ENCODE results near the gene NAPEPLD. TPM values are rescaled to one million over a fixed set of nuclear protein-coding genes. Genes with fewer than 3 reads are reported as not detected.

Gene NAPEPLD
- total RNA-seq: 2.4 and 6.0 TPM in 2 replicates

DNA sequence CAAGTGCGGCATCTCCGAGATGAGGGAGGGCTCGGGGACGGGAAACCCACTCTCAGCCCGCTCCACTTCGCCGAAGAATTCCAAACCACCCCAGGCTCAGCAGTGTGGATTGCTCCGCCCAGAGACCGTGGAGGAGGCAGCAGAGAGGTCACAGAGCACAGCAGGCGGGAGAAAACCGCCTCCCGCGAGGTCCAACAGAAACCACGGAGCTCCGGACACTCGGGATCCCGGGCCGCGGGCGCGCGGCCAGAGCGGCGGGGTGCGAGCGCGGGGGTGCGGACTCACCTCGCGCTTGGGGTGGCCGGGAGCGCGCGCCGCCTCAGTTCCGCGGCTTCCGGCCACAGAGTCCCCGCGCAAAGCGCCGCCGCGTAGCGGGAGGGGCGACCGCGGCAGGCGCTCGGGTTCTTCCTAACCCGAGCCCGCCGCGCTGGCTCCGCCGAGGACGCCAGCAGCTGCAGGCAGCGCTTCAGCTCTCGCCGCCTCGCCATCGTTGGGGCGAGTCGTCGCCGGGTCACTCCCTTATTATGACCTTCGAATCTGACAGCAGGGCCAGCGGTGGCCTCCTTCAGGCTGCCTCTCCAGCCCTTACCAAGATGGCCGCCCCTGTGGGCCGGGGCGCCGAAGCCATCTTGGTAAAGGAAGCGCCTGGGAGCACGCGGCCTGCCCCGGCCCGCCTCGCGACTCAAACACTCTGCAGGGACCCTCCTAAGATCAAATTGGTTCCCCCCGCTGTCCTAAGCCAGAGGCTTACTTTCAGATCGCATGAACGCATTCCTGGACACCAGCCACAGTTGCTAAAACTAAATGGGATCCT is at the start of gene NAPEPLD:
TSS of gene NAPEPLD (minus strand) at position 106 of the 814 bp plus-strand sequence. CDS start 20,323 bp downstream, outside the sequence.

DNA sequence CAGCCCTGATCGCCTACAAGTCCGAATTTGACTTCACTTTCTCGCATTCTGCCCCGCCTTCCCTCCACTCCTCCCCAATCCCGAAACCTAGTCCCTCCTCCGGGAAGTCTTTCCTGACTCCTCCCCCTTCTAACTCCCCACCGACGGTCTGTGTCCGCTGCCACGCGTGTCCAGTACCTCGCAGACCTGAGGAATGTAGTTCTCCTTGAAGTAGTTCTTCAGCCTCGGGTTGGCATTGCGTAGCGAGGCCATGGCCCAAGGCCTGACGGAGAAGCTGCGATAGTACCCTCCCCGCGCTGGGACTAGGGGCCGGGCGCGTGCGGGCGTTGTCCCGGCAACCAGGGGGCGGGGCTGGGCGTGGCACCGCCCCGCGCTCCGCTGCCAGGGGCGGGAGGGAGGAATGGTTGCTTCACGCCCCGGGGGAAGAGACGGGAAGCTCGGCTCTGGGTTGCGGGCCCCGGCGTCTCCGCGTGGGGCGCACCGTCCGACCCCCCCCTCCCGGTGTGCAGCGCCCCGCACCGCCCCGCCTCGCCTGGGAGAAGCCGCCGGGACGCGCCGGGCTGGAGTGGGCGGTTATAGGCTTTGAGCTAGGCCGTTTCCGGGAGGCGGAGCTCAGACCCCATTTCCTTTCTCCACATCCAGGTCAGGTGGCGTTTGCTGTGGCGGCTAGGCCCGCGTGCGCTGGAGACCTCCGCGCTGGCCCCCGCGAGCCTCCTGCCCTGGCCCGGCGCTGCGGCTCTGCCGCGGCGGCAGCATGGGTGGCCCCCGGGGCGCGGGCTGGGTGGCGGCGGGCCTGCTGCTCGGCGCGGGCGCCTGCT is 74.2 kb downstream of the NAPEPLD start, which contains the start of the genes ARMC10 and FBXL13:
TSS of gene ARMC10 (plus strand) at position 622 of the 818 bp plus-strand sequence. CDS start at position 755, 133 bp downstream.
TSS of gene FBXL13 (minus strand) at position 278 of the 818 bp plus-strand sequence.

Other genes with a start within 250 kb of the NAPEPLD start
- 76.1 and 264 TPM in 2 replicates for gene LRRC17, start 236.1 kb downstream of the NAPEPLD start, total RNA-seq
- gene FBXL13, start 74.3 kb downstream of the NAPEPLD start, total RNA-seq: 0.93 and 3.0 TPM in 2 replicates
- 25.7 and 35.5 TPM in 2 replicates for gene ARMC10, start 74.0 kb downstream of the NAPEPLD start, total RNA-seq
- gene PMPCB, start 148.3 kb upstream of the NAPEPLD start, total RNA-seq: 24.2 and 61.2 TPM in 2 replicates
- 14.9 and 21.7 TPM in 2 replicates for gene DNAJC2, start 195.7 kb upstream of the NAPEPLD start, total RNA-seq
- 89.4 and 121 TPM in 2 replicates for gene PSMC2, start 198.5 kb upstream of the NAPEPLD start, total RNA-seq